Activated naive CD4-positive, alpha-beta T cell (primary cell): ENCODE measurements around the gene RPL27.

ENCODE experiments used
- DNase-seq, 4 experiments: peaks; one replicate each; lab custom pipeline; 2025; lab: John Stamatoyannopoulos, UW

The RPL27 gene

GRCh38 chr17:43020789-43021740, 22.8 kb downstream of the RPL27 start:
- peak in 1 of 4 experiments; percentile 32 for DNase-seq

GRCh38 chr17:43021741-43022512, 23.7 kb downstream of the RPL27 start, which contains the start of gene VAT1:
Gene VAT1 (minus strand): TSS chr17:43022385. CDS start chr17:43022322, 63 bp downstream.
- DNase-seq = peak in 3 of 4 experiments; percentile 35 to 57 (median 40)

- peak in 3 of 4 experiments; percentile 34 to 67 (median 48) for DNase-seq
These were observed 26.4 kb downstream of the RPL27 start, which contains the start of gene RND2 for GRCh38 chr17:43024407-43025289. Gene RND2 (plus strand): TSS chr17:43025231. CDS start chr17:43025348, 117 bp downstream.

- no peak for DNase-seq
These were observed 27.1 kb downstream of the RPL27 start for GRCh38 chr17:43025290-43025657.

GRCh38 chr17:43025766-43026537, 27.7 kb downstream of the RPL27 start:
- DNase-seq = no peak

GRCh38 chr17:43026595-43026994, 28.4 kb downstream of the RPL27 start:
- DNase-seq = no peak

GRCh38 chr17:43027091-43028032, 29.1 kb downstream of the RPL27 start:
- DNase-seq = no peak

GRCh38 chr17:43028221-43028861, 30.1 kb downstream of the RPL27 start:
- DNase-seq = no peak

- no peak for DNase-seq
These were observed 32.0 kb downstream of the RPL27 start for GRCh38 chr17:43030137-43030767.

- DNase-seq = no peak
These were observed 33.4 kb downstream of the RPL27 start for GRCh38 chr17:43031666-43032065.

- no peak for DNase-seq
These were observed 36.0 kb downstream of the RPL27 start for GRCh38 chr17:43033948-43034881.

GRCh38 chr17:43034894-43035293, 36.7 kb downstream of the RPL27 start:
- no peak for DNase-seq

GRCh38 chr17:43039646-43040045, 41.4 kb downstream of the RPL27 start:
- no peak for DNase-seq

GRCh38 chr17:43040655-43041054, 42.4 kb downstream of the RPL27 start:
- no peak for DNase-seq

GRCh38 chr17:43042025-43042628, 43.9 kb downstream of the RPL27 start:
- no peak for DNase-seq

GRCh38 chr17:43043307-43043706, 45.1 kb downstream of the RPL27 start:
- no peak for DNase-seq

GRCh38 chr17:43044024-43044423, 45.8 kb downstream of the RPL27 start:
- DNase-seq = no peak
